ENCODE results near the gene AFG3L2.

The AFG3L2 gene

GRCh38 chr18:12287131-12287681 lies 89.8 kb downstream of the AFG3L2 start:
- peak overlapping the region; percentile 78 for H2AFZ ChIP-seq (ENCODE audit: low read length)
- peak overlapping the region; percentile 99 for H3K4me2 ChIP-seq (ENCODE audit: insufficient read depth, low read length, poor library complexity, severe bottlenecking)
- H3K27me3 ChIP-seq (ENCODE audit: control insufficient read depth in 3 of 3, insufficient read depth in 3 of 3, low read depth in 1 of 3, low read length in 3 of 3), result peaks cover 7 to 65% (median 24%) of the 10 kb centered on the region in 3 experiments
- H3K18ac ChIP-seq (ENCODE audit: low read length), result peak overlapping the region; percentile 89
- no peak overlapping the region for H3K4ac ChIP-seq (ENCODE audit: low read length)
- peak overlapping the region; percentile 40 for H3K23ac ChIP-seq (ENCODE audit: low read depth, low read length, poor library complexity)
- no peak overlapping the region for H4K91ac ChIP-seq (ENCODE audit: low read depth, low read length, poor library complexity)
- DNase-seq (ENCODE audit: low spot score), result no peak
- H2BK120ac ChIP-seq (ENCODE audit: low read depth, low read length), result no peak overlapping the region
- no peak overlapping the region for H2AK5ac ChIP-seq (ENCODE audit: low read depth, low read length)
- no peak overlapping the region for H2BK12ac ChIP-seq (ENCODE audit: low read length)
- no CpG with 5 or more reads among the region's 37 CpGs for WGBS, 2 donors (ENCODE audit: extremely low coverage in 2 of 2, insufficient read length in 2 of 2, insufficient replicate concordance in 1 of 2)
- peak overlapping the region in 1 of 2 donors; percentile 75 for H3K4me3 ChIP-seq (ENCODE audit: low read length in 2 of 2)
- H2BK15ac ChIP-seq (ENCODE audit: low read length), result peak overlapping the region; percentile 38
- no peaks in the 10 kb centered on the region for H3K79me1 ChIP-seq (ENCODE audit: low read depth, low read length)
- peaks cover 18 to 19% of the 10 kb centered on the region in 2 donors for H3K4me1 ChIP-seq (ENCODE audit: control insufficient read depth in 2 of 2, insufficient read depth in 1 of 2, low read depth in 1 of 2, low read length in 2 of 2)
- no peaks in the 10 kb centered on the region for H3K9me3 ChIP-seq (replicated peaks in 1 of 2; ENCODE audit: control insufficient read depth in 2 of 2, insufficient read depth in 1 of 2, low read depth in 1 of 2, low read length in 2 of 2)
- peak overlapping the region; percentile 74 for H3K14ac ChIP-seq (ENCODE audit: low read length)
- H4K8ac ChIP-seq (ENCODE audit: low read depth, low read length), result no peak overlapping the region
- H3K9ac ChIP-seq (ENCODE audit: low read depth, low read length, poor library complexity), result peak overlapping the region; percentile 53
- H3K36me3 ChIP-seq (replicated peaks in 1 of 2; ENCODE audit: control insufficient read depth in 2 of 2, insufficient read depth in 2 of 2, low read length in 2 of 2), result no peaks in the 10 kb centered on the region
- H3K27ac ChIP-seq (replicated peaks; ENCODE audit: low read length), result no peak overlapping the region
- H2BK5ac ChIP-seq (ENCODE audit: low read length), result peak overlapping the region; percentile 71

- no peaks in the 10 kb centered on the region for H3K9me3 ChIP-seq (replicated peaks in 1 of 2; ENCODE audit: control insufficient read depth in 2 of 2, insufficient read depth in 1 of 2, low read depth in 1 of 2, low read length in 2 of 2)
- no peak overlapping the region for H4K8ac ChIP-seq (ENCODE audit: low read depth, low read length)
- H2BK12ac ChIP-seq (ENCODE audit: low read length), result no peak overlapping the region
- H2AFZ ChIP-seq (ENCODE audit: low read length), result no peak overlapping the region
- DNase-seq (ENCODE audit: low spot score), result no peak
- no peak overlapping the region for H3K27ac ChIP-seq (replicated peaks; ENCODE audit: low read length)
- no peak overlapping the region for H3K18ac ChIP-seq (ENCODE audit: low read length)
- peaks cover 7 to 44% (median 19%) of the 10 kb centered on the region in 3 experiments for H3K27me3 ChIP-seq (ENCODE audit: control insufficient read depth in 3 of 3, insufficient read depth in 3 of 3, low read depth in 1 of 3, low read length in 3 of 3)
- no peaks in the 10 kb centered on the region for H3K36me3 ChIP-seq (replicated peaks in 1 of 2; ENCODE audit: control insufficient read depth in 2 of 2, insufficient read depth in 2 of 2, low read length in 2 of 2)
- no peaks in the 10 kb centered on the region for H3K79me1 ChIP-seq (ENCODE audit: low read depth, low read length)
- H3K4ac ChIP-seq (ENCODE audit: low read length), result no peak overlapping the region
- H3K4me1 ChIP-seq (ENCODE audit: control insufficient read depth in 2 of 2, insufficient read depth in 1 of 2, low read depth in 1 of 2, low read length in 2 of 2), result peaks cover 22 to 28% of the 10 kb centered on the region in 2 donors
- H2BK15ac ChIP-seq (ENCODE audit: low read length), result no peak overlapping the region
- no peak overlapping the region for H4K91ac ChIP-seq (ENCODE audit: low read depth, low read length, poor library complexity)
- H3K4me3 ChIP-seq (ENCODE audit: low read length in 2 of 2), result no peak overlapping the region
- whole genome bisulfite sequencing, 2 donors (ENCODE audit: extremely low coverage in 2 of 2, insufficient read length in 2 of 2, insufficient replicate concordance in 1 of 2), result no CpG with 5 or more reads among the region's 1 CpG
- no peak overlapping the region for H2BK5ac ChIP-seq (ENCODE audit: low read length)
- H3K14ac ChIP-seq (ENCODE audit: low read length), result no peak overlapping the region
- no peak overlapping the region for H3K4me2 ChIP-seq (ENCODE audit: insufficient read depth, low read length, poor library complexity, severe bottlenecking)
- H2AK5ac ChIP-seq (ENCODE audit: low read depth, low read length), result no peak overlapping the region
- H2BK120ac ChIP-seq (ENCODE audit: low read depth, low read length), result no peak overlapping the region
- H3K9ac ChIP-seq (ENCODE audit: low read depth, low read length, poor library complexity), result no peak overlapping the region
- H3K23ac ChIP-seq (ENCODE audit: low read depth, low read length, poor library complexity), result no peak overlapping the region
Observed at GRCh38 chr18:12283666-12284065, 93.4 kb downstream of the AFG3L2 start.

GRCh38 chr18:12283256-12283655 lies 93.8 kb downstream of the AFG3L2 start:
- Histone ChIP-seq H3K36me3 (replicated peaks in 1 of 2; ENCODE audit: control insufficient read depth in 2 of 2, insufficient read depth in 2 of 2, low read length in 2 of 2) (no peaks in the 10 kb centered on the region), H3K27ac (replicated peaks; ENCODE audit: low read length) (no peak overlapping the region), H4K8ac (ENCODE audit: low read depth, low read length) (no peak overlapping the region), H2BK15ac (ENCODE audit: low read length) (no peak overlapping the region), H4K91ac (ENCODE audit: low read depth, low read length, poor library complexity) (no peak overlapping the region), H2AFZ (ENCODE audit: low read length) (no peak overlapping the region), H3K4me2 (ENCODE audit: insufficient read depth, low read length, poor library complexity, severe bottlenecking) (no peak overlapping the region), H3K14ac (ENCODE audit: low read length) (no peak overlapping the region), H3K79me1 (ENCODE audit: low read depth, low read length) (no peaks in the 10 kb centered on the region), H3K18ac (ENCODE audit: low read length) (no peak overlapping the region), H3K9ac (ENCODE audit: low read depth, low read length, poor library complexity) (no peak overlapping the region), H3K4me1 (ENCODE audit: control insufficient read depth in 2 of 2, insufficient read depth in 1 of 2, low read depth in 1 of 2, low read length in 2 of 2) (peaks cover 22 to 27% of the 10 kb centered on the region in 2 donors), H3K4me3 (ENCODE audit: low read length in 2 of 2) (no peak overlapping the region), H3K23ac (ENCODE audit: low read depth, low read length, poor library complexity) (no peak overlapping the region), H2BK120ac (ENCODE audit: low read depth, low read length) (no peak overlapping the region), H2BK5ac (ENCODE audit: low read length) (no peak overlapping the region), H2AK5ac (ENCODE audit: low read depth, low read length) (no peak overlapping the region), H3K9me3 (replicated peaks in 1 of 2; ENCODE audit: control insufficient read depth in 2 of 2, insufficient read depth in 1 of 2, low read depth in 1 of 2, low read length in 2 of 2) (no peaks in the 10 kb centered on the region), H3K27me3 (ENCODE audit: control insufficient read depth in 3 of 3, insufficient read depth in 3 of 3, low read depth in 1 of 3, low read length in 3 of 3) (peaks cover 7 to 40% (median 15%) of the 10 kb centered on the region in 3 experiments), H3K4ac (ENCODE audit: low read length) (no peak overlapping the region), H2BK12ac (ENCODE audit: low read length) (no peak overlapping the region)
- DNase-seq (ENCODE audit: low spot score), result no peak
- no CpG with 5 or more reads among the region's 6 CpGs for WGBS, 2 donors (ENCODE audit: extremely low coverage in 2 of 2, insufficient read length in 2 of 2, insufficient replicate concordance in 1 of 2)

- Histone ChIP-seq H3K4me2 (ENCODE audit: insufficient read depth, low read length, poor library complexity, severe bottlenecking) (no peak overlapping the region), H4K91ac (ENCODE audit: low read depth, low read length, poor library complexity) (no peak overlapping the region), H3K4me3 (ENCODE audit: low read length in 2 of 2) (no peak overlapping the region), H2BK120ac (ENCODE audit: low read depth, low read length) (no peak overlapping the region), H2BK15ac (ENCODE audit: low read length) (no peak overlapping the region), H3K4me1 (ENCODE audit: control insufficient read depth in 2 of 2, insufficient read depth in 1 of 2, low read depth in 1 of 2, low read length in 2 of 2) (peaks cover 21 to 22% of the 10 kb centered on the region in 2 donors), H3K36me3 (replicated peaks in 1 of 2; ENCODE audit: control insufficient read depth in 2 of 2, insufficient read depth in 2 of 2, low read length in 2 of 2) (no peaks in the 10 kb centered on the region), H2BK5ac (ENCODE audit: low read length) (no peak overlapping the region), H3K9ac (ENCODE audit: low read depth, low read length, poor library complexity) (no peak overlapping the region), H3K79me1 (ENCODE audit: low read depth, low read length) (no peaks in the 10 kb centered on the region), H3K9me3 (replicated peaks in 1 of 2; ENCODE audit: control insufficient read depth in 2 of 2, insufficient read depth in 1 of 2, low read depth in 1 of 2, low read length in 2 of 2) (no peaks in the 10 kb centered on the region), H3K14ac (ENCODE audit: low read length) (no peak overlapping the region), H4K8ac (ENCODE audit: low read depth, low read length) (no peak overlapping the region), H3K18ac (ENCODE audit: low read length) (no peak overlapping the region), H3K4ac (ENCODE audit: low read length) (no peak overlapping the region), H3K23ac (ENCODE audit: low read depth, low read length, poor library complexity) (no peak overlapping the region), H3K27ac (replicated peaks; ENCODE audit: low read length) (no peak overlapping the region), H2AFZ (ENCODE audit: low read length) (peak overlapping the region; percentile 4), H3K27me3 (ENCODE audit: control insufficient read depth in 3 of 3, insufficient read depth in 3 of 3, low read depth in 1 of 3, low read length in 3 of 3) (peaks cover 2 to 33% (median 7%) of the 10 kb centered on the region in 3 experiments), H2BK12ac (ENCODE audit: low read length) (no peak overlapping the region), H2AK5ac (ENCODE audit: low read depth, low read length) (no peak overlapping the region)
- WGBS, 2 donors (ENCODE audit: extremely low coverage in 2 of 2, insufficient read length in 2 of 2, insufficient replicate concordance in 1 of 2), result no CpG with 5 or more reads among the region's 9 CpGs
- DNase-seq (ENCODE audit: low spot score), result no peak
Observed at GRCh38 chr18:12282442-12283039, 94.5 kb downstream of the AFG3L2 start.

Measured in neuronal stem cell (in vitro differentiated cells).